Esophagus muscularis mucosa (tissue), 4 donors: Measurements from ENCODE around the gene SLC45A1. TPM values are rescaled to one million over a fixed set of nuclear protein-coding genes. Genes with fewer than 3 reads are reported as not detected.

ENCODE experiments used
- DNase-seq: peaks from one replicate; pipeline ENCODE4 v3.0.0-alpha.2; 2017; ENCODE audit errors: extremely low spot score
- H3K27ac ChIP-seq, 4 donors: fragments of 200-600 bp; sonication (generic); replicated peaks in 1 of 4; 1 replicate in 3 of 4; 2 replicates in 1 of 4; pipeline ENCODE4 v1.5.1; 2016 to 2019; ENCODE audit warnings: mild to moderate bottlenecking in 1 of 4
- H3K27me3 ChIP-seq, 4 donors: fragments of 200-600 bp; sonication (generic); one replicate each; pipeline versions ENCODE4 v1.5.1 to v1.6.0; 2016 to 2019
- H3K36me3 ChIP-seq, 4 donors: fragments of 200-600 bp; sonication (generic); one replicate each; pipeline ENCODE4 v1.5.1; 2016 to 2019
- H3K4me1 ChIP-seq, 4 donors: fragments of 200-600 bp; sonication (generic); one replicate each; pipeline ENCODE4 v1.5.1; 2016 to 2019
- H3K4me3 ChIP-seq, 4 donors: fragments of 200-600 bp; sonication (generic); 1 replicate in 2 of 4; 2 replicates in 2 of 4; pipeline ENCODE4 v1.5.1; 2016 to 2019; ENCODE audit warnings: mild to moderate bottlenecking in 4 of 4, moderate library complexity in 1 of 4
- H3K9me3 ChIP-seq, 4 donors: fragments of 200-600 bp; sonication (generic); 1 replicate in 3 of 4; 2 replicates in 1 of 4; pipeline ENCODE4 v1.5.1; 2016 to 2019
- CTCF ChIP-seq, 3 experiments: fragments of 200-600 bp in 2 of 3; fragments of 450-650 bp in 1 of 3; sonication (generic) in 2 of 3; IDR thresholded peaks; one replicate each; pipeline ENCODE4 v1.5.1; 2017 to 2019; ENCODE audit warnings: antibody characterized with exemption in 3 of 3, mild to moderate bottlenecking in 2 of 3, moderate library complexity in 1 of 3
- EP300 ChIP-seq: sonication (generic); formaldehyde crosslinking; IDR thresholded peaks from one replicate; pipeline ENCODE4 v1.6.1; 2017; ENCODE audit warnings: antibody characterized with exemption
- POLR2A ChIP-seq: fragments of 450-650 bp; IDR thresholded peaks from one replicate; pipeline ENCODE4 v1.6.1; 2017; ENCODE audit warnings: antibody characterized with exemption, moderate library complexity, mild to moderate bottlenecking, low read depth
- POLR2AphosphoS5 ChIP-seq, 2 donors: sonication (generic); formaldehyde crosslinking; IDR thresholded peaks; one replicate each; pipeline ENCODE4 v1.6.1; 2017; ENCODE audit warnings: antibody characterized with exemption in 2 of 2
- WGBS: methylation state at CpG from one replicate; pipeline ENCODE4 v1.1.5; 2018; 5-methylcytosine and 5-hydroxymethylcytosine counted together
- intact Hi-C: fragments of 100-400 bp; cut with DNase I; formaldehyde crosslinking; loops from one replicate; pipeline ENCODE4 v1.15.1; 2023
- total RNA-seq, 4 donors: library from RNA; depleted of rRNA; stranded (reverse); fragments of >200 nt; gene quantifications; one replicate each; pipeline versions ENCODE4 v1.1.0 to v1.2.1, GENCODE V29; 2016

Gene SLC45A1
- total RNA-seq, 4 donors from 2014 or later: 6.8 to 17.5 (median 10.7) TPM

GRCh38 chr1:8357329-8358101 is 39.6 kb downstream of the SLC45A1 start:
- intact Hi-C loops: no loop called here
- Histone ChIP-seq H3K27ac (peak overlapping the region; percentile 62 to 93 (median 68)), H3K27me3 (no peaks in the 10 kb centered on the region), H3K4me1 (peaks cover 48 to 93% (median 76%) of the 10 kb centered on the region in 4 donors), H3K4me3 (no peak overlapping the region), H3K9me3 (no peaks in the 10 kb centered on the region), H3K36me3 (peaks cover 78 to 96% (median 94%) of the 10 kb centered on the region in 4 donors)
- no peak for DNase-seq
- WGBS: 57% methylated on average over 6 of the region's 14 CpGs
- peak in 1 of 2 donors; percentile 14 for TF ChIP-seq POLR2AphosphoS5 (IDR thresholded peaks at IDR 0.05)
- TF ChIP-seq POLR2A: no peak

GRCh38 chr1:8358241-8358896 is 40.5 kb downstream of the SLC45A1 start:
- Histone ChIP-seq H3K4me3 (no peak overlapping the region), H3K36me3 (peaks cover 82 to 100% (median 98%) of the 10 kb centered on the region in 4 donors), H3K9me3 (no peaks in the 10 kb centered on the region), H3K27ac (peak overlapping the region; percentile 62 to 93 (median 68)), H3K27me3 (no peaks in the 10 kb centered on the region), H3K4me1 (peaks cover 48 to 93% (median 76%) of the 10 kb centered on the region in 4 donors)
- DNase-seq: no peak
- TF ChIP-seq POLR2AphosphoS5 (IDR thresholded peaks at IDR 0.05): no peak
- TF ChIP-seq POLR2A: no peak
- TF ChIP-seq CTCF (IDR thresholded peaks at IDR 0.05): no peak
- TF ChIP-seq EP300: no peak
- intact Hi-C loops: no loop called here
- 93% methylated on average over 31 of the region's 46 CpGs for WGBS

- Histone ChIP-seq H3K9me3 (no peaks in the 10 kb centered on the region), H3K4me3 (no peak overlapping the region), H3K27ac (peak overlapping the region; percentile 52 to 93 (median 68)), H3K27me3 (no peaks in the 10 kb centered on the region), H3K4me1 (peaks cover 49 to 93% (median 76%) of the 10 kb centered on the region in 4 donors), H3K36me3 (peaks cover 82 to 100% (median 99%) of the 10 kb centered on the region in 4 donors)
- 78% methylated on average over 18 of the region's 26 CpGs for WGBS
- TF ChIP-seq POLR2AphosphoS5 (IDR thresholded peaks at IDR 0.05) (no peak), CTCF (IDR thresholded peaks at IDR 0.05) (no peak), EP300 (no peak), POLR2A (no peak)
- no peak for DNase-seq
- intact Hi-C loops: no loop called here
These were observed 41.1 kb downstream of the SLC45A1 start for GRCh38 chr1:8358897-8359616.

GRCh38 chr1:8359617-8360481 is 41.9 kb downstream of the SLC45A1 start:
- intact Hi-C loops: no loop called here
- H3K4me3 ChIP-seq: no peak overlapping the region
- no peaks in the 10 kb centered on the region for H3K9me3 ChIP-seq
- TF ChIP-seq EP300: no peak
- TF ChIP-seq POLR2AphosphoS5 (IDR thresholded peaks at IDR 0.05): peak in 1 of 2 donors; percentile 4
- peak overlapping the region; percentile 52 to 93 (median 68) for H3K27ac ChIP-seq
- no peaks in the 10 kb centered on the region for H3K27me3 ChIP-seq
- peaks cover 55 to 93% (median 76%) of the 10 kb centered on the region in 4 donors for H3K4me1 ChIP-seq
- DNase-seq: no peak
- H3K36me3 ChIP-seq: peaks cover 78 to 100% (median 94%) of the 10 kb centered on the region in 4 donors
- 91% methylated on average over 29 of the region's 44 CpGs for WGBS
